CD14-positive monocyte (primary cell): ENCODE measurements around the gene CACNB4. TPM values are rescaled to one million over a fixed set of nuclear protein-coding genes. Genes with fewer than 3 reads are reported as not detected.

ENCODE experiments used
- DNase-seq, 3 donors: peaks; one replicate each; pipeline ENCODE4 v3.0.0-alpha.2; 2011 to 2022
- H2AFZ ChIP-seq: 2 replicates; pipeline ENCODE4 v1.6.0; 2012; ENCODE audit warnings: mild to moderate bottlenecking, low read depth, low read length, inconsistent platforms; ENCODE audit not compliant: insufficient read depth, poor library complexity, severe bottlenecking
- H3K27ac ChIP-seq, 2 donors: 1 replicate in 1 of 2; 2 replicates in 1 of 2; pipeline ENCODE4 v1.5.1; 2012 to 2013; ENCODE audit warnings: low read length in 2 of 2, control low read depth in 1 of 2, inconsistent platforms in 1 of 2, low read depth in 1 of 2, mild to moderate bottlenecking in 1 of 2
- H3K27me3 ChIP-seq, 2 donors: one replicate each; pipeline versions ENCODE4 v1.6.0 to v1.6.1; 2011 to 2013; ENCODE audit warnings: low read length in 2 of 2; ENCODE audit not compliant: control insufficient read depth in 2 of 2, insufficient read depth in 2 of 2
- H3K36me3 ChIP-seq, 2 donors: replicated peaks in 1 of 2; 1 replicate in 1 of 2; 2 replicates in 1 of 2; pipeline versions ENCODE4 v1.5.1 to v1.6.1; 2012 to 2013; ENCODE audit warnings: low read length in 2 of 2, control low read depth in 1 of 2, inconsistent platforms in 1 of 2, mild to moderate bottlenecking in 1 of 2; ENCODE audit not compliant: insufficient read depth in 2 of 2, control insufficient read depth in 1 of 2
- H3K4me1 ChIP-seq, 2 donors: 1 replicate in 1 of 2; 2 replicates in 1 of 2; pipeline versions ENCODE4 v1.5.1 to v1.6.1; 2012 to 2013; ENCODE audit warnings: low read length in 2 of 2, control low read depth in 1 of 2, inconsistent platforms in 1 of 2, mild to moderate bottlenecking in 1 of 2, moderate library complexity in 1 of 2; ENCODE audit not compliant: insufficient read depth in 2 of 2, control insufficient read depth in 1 of 2
- H3K4me2 ChIP-seq: replicated peaks from 2 replicates; pipeline ENCODE3; 2012; ENCODE audit warnings: low read length, moderate library complexity, mild to moderate bottlenecking; ENCODE audit not compliant: poor library complexity, severe bottlenecking; ENCODE audit errors: extremely low read depth
- H3K4me3 ChIP-seq, 3 experiments: fragments of 200-600 bp in 1 of 3; sonication (generic) in 1 of 3; replicated peaks in 1 of 3; 1 replicate in 2 of 3; 2 replicates in 1 of 3; pipeline ENCODE4 v1.5.1; 2011 to 2013; ENCODE audit warnings: low read length in 3 of 3, mild to moderate bottlenecking in 3 of 3, control low read depth in 2 of 3, low read depth in 2 of 3, inconsistent platforms in 1 of 3, moderate library complexity in 1 of 3
- H3K79me2 ChIP-seq: 2 replicates; pipeline ENCODE4 v1.6.0; 2012; ENCODE audit warnings: mild to moderate bottlenecking, control low read depth, inconsistent platforms, low read length, moderate library complexity; ENCODE audit not compliant: insufficient read depth
- H3K9ac ChIP-seq: 2 replicates; pipeline ENCODE4 v1.6.0; 2017; ENCODE audit warnings: low read length, mild to moderate bottlenecking; ENCODE audit not compliant: insufficient read depth, poor library complexity, severe bottlenecking
- H3K9me3 ChIP-seq, 2 donors: replicated peaks in 1 of 2; 1 replicate in 1 of 2; 2 replicates in 1 of 2; pipeline versions ENCODE4 v1.5.1 to v1.6.1; 2012 to 2013; ENCODE audit warnings: low read length in 2 of 2, control low read depth in 1 of 2; ENCODE audit not compliant: control insufficient read depth in 1 of 2, insufficient read depth in 1 of 2
- H4K20me1 ChIP-seq: 2 replicates; pipeline ENCODE4 v1.6.0; 2012; ENCODE audit warnings: mild to moderate bottlenecking, low read length, control low read depth, moderate library complexity; ENCODE audit not compliant: insufficient read depth
- H3K27ac Mint-ChIP-seq, 7 donors: one replicate each; pipeline ENCODE4 v1.8.0; 2020; ENCODE audit warnings: mild to moderate bottlenecking in 7 of 7, mixed read lengths in 7 of 7, moderate library complexity in 6 of 7, inconsistent platforms in 2 of 7
- H3K27me3 Mint-ChIP-seq, 3 donors: one replicate each; pipeline ENCODE4 v1.8.0; 2021 to 2022; ENCODE audit warnings: low read depth in 3 of 3, mild to moderate bottlenecking in 3 of 3, mixed read lengths in 3 of 3, moderate library complexity in 3 of 3, inconsistent platforms in 1 of 3
- H3K36me3 Mint-ChIP-seq, 2 donors: one replicate each; pipeline ENCODE4 v1.8.0; 2020; ENCODE audit warnings: mixed read lengths in 2 of 2, inconsistent platforms in 1 of 2, mild to moderate bottlenecking in 1 of 2
- H3K4me1 Mint-ChIP-seq: one replicate; pipeline ENCODE4 v1.8.0; 2020; ENCODE audit warnings: mild to moderate bottlenecking, mixed read lengths
- H3K4me3 Mint-ChIP-seq, 2 donors: one replicate each; pipeline ENCODE4 v1.8.0; 2020; ENCODE audit warnings: mild to moderate bottlenecking in 2 of 2, mixed read lengths in 2 of 2, moderate library complexity in 1 of 2
- H3K9me3 Mint-ChIP-seq, 7 donors: one replicate each; pipeline ENCODE4 v1.8.0; 2020 to 2022; ENCODE audit warnings: mixed read lengths in 7 of 7, mild to moderate bottlenecking in 6 of 7, moderate library complexity in 6 of 7, inconsistent platforms in 2 of 7
- CTCF ChIP-seq: fragments of 200-600 bp; IDR thresholded peaks from one replicate; pipeline ENCODE4 v1.8.0; 2022; ENCODE audit warnings: antibody characterized with exemption, mild to moderate bottlenecking
- WGBS: methylation state at CpG from one replicate; pipeline ENCODE4 v1.1.5; 2013; ENCODE audit warnings: missing lambda C conversion rate; ENCODE audit not compliant: insufficient coverage; 5-methylcytosine and 5-hydroxymethylcytosine counted together
- intact Hi-C, 2 donors: fragments of 100-400 bp; cut with micrococcal nuclease; formaldehyde crosslinking; loops; one replicate each; pipeline versions ENCODE4 v1.15.0 to v1.15.1; 2023
- polyA plus RNA-seq, 3 donors: library from polyadenylated mRNA; depleted of rRNA in 1 of 3; unstranded in 2 of 3; stranded (reverse) in 1 of 3; fragments of 300-500 nt in 2 of 3; fragments of >200 nt in 1 of 3; fragmentation: Illumina TruSeq in 2 of 3; gene quantifications; 1 replicate in 2 of 3; 2 replicates in 1 of 3; pipeline ENCODE4 v1.2.3, GENCODE V29; 2012 to 2021

CACNB4 gene
- polyA plus RNA-seq, 3 donors = 0.44 to 1.9 (median 1.1) TPM

- no peaks in the 10 kb centered on the region for H3K4me1 Mint-ChIP-seq
- H3K4me3 Mint-ChIP-seq = no peak overlapping the region
- no peak overlapping the region for H3K4me2 ChIP-seq
- H3K27ac Mint-ChIP-seq = no peak overlapping the region
- no peak overlapping the region for H3K27ac ChIP-seq
- H3K27me3 Mint-ChIP-seq = peaks cover 0 to 2% (median 0%) of the 10 kb centered on the region in 3 donors
- H3K9me3 Mint-ChIP-seq = peaks cover 0 to 2% (median 0%) of the 10 kb centered on the region in 7 donors
- no peaks in the 10 kb centered on the region for H3K27me3 ChIP-seq
- H4K20me1 ChIP-seq = no peaks in the 10 kb centered on the region
- WGBS = 98% methylated on average over 4 of the region's 9 CpGs
- TF ChIP-seq CTCF = no peak
- peaks cover 5 to 9% of the 10 kb centered on the region in 2 donors for H3K36me3 Mint-ChIP-seq
- H2AFZ ChIP-seq = no peak overlapping the region
- no peak overlapping the region for H3K9ac ChIP-seq
- no peak overlapping the region for H3K4me3 ChIP-seq
- no peaks in the 10 kb centered on the region for H3K79me2 ChIP-seq
- no peak for DNase-seq
- H3K36me3 ChIP-seq = no peaks in the 10 kb centered on the region
- H3K4me1 ChIP-seq = no peaks in the 10 kb centered on the region
- intact Hi-C loops = no loop called here
- no peaks in the 10 kb centered on the region for H3K9me3 ChIP-seq
Measured at GRCh38 chr2:152078023-152078422, 20.8 kb downstream of the CACNB4 start.

- peaks cover 12% of the 10 kb centered on the region for H3K4me1 Mint-ChIP-seq
Measured at GRCh38 chr2:152075461-152076050, 23.3 kb downstream of the CACNB4 start.

More at GRCh38 chr2:152075461-152076050, 23.3 kb downstream of the CACNB4 start:
- intact Hi-C loops = no loop called here
- Histone ChIP-seq H3K27me3 (no peaks in the 10 kb centered on the region), H4K20me1 (no peaks in the 10 kb centered on the region), H3K79me2 (no peaks in the 10 kb centered on the region), H3K9me3 (no peaks in the 10 kb centered on the region), H3K36me3 (no peaks in the 10 kb centered on the region), H3K4me3 (no peak overlapping the region), H3K4me2 (no peak overlapping the region), H2AFZ (no peak overlapping the region), H3K27ac (no peak overlapping the region), H3K4me1 (peaks cover 8 to 10% of the 10 kb centered on the region in 2 donors), H3K9ac (no peak overlapping the region)
- H3K27me3 Mint-ChIP-seq = peaks cover 0 to 2% (median 1%) of the 10 kb centered on the region in 3 donors
- peaks cover 0 to 2% (median 0%) of the 10 kb centered on the region in 7 donors for H3K9me3 Mint-ChIP-seq
- 76% methylated on average over 3 of the region's 4 CpGs for WGBS
- H3K4me3 Mint-ChIP-seq = no peak overlapping the region
- TF ChIP-seq CTCF = no peak
- DNase-seq = no peak
- H3K27ac Mint-ChIP-seq = no peak overlapping the region
- peaks cover 2 to 10% of the 10 kb centered on the region in 2 donors for H3K36me3 Mint-ChIP-seq
